ENCODE data around the gene IQGAP2. TPM values are rescaled to one million over a fixed set of nuclear protein-coding genes. Genes with fewer than 3 reads are reported as not detected.

Gene IQGAP2
- total RNA-seq, 1 donor from 2014 or later = 8.8 TPM

DNA sequence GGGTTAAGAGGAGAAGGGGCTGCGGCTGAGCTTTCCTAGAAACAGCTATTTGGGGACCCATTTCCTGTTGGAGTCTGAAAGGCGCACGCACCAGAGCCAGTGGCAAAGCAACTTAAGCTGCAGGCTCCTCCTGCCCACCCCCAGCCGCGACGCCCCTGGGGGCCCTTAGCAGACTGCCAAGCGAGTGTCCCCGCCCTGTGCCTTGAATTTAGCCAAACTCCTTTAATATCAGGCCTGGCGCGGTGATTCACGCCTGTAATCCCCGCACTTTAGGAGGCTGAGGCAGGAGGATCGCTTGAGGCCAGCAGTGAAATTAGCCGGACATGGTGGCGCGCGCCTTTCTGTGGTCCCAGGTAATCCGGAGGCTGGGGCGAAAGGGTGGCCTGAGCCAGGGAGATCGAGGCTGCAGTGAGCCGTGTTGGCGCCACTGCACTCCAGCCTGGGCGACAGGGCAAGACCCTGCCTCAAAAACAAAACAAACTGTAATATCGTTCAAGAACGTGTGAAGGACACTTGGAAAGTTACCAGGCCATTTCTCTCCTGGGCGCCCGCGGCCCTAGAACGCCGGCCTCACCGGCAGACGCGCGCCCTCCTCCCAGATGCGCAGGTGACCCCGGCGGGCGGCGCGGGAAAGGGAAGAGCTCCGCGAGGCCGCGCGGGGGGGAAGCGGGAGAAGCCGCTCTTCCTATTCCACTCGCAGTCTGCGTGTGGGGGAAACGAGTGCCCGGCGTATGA is 311.8 kb downstream of the IQGAP2 start:
- POLR2A ChIA-PET = no interaction called here
- intact Hi-C loops (cut with micrococcal nuclease) = loop anchor here (5.0 kb wide), 1 partner anchor 313 kb away; the partner anchor contains the start of gene IQGAP2
- H3K27ac Mint-ChIP-seq = no peak overlapping the region
- peak overlapping the region; percentile 80 for H3K4me3 Mint-ChIP-seq
- H3K36me3 Mint-ChIP-seq (ENCODE audit: low read depth) = no peaks in the 10 kb centered on the region
- DNase-seq (no peak), ATAC-seq (ENCODE audit: low read depth) (no peak)
- peaks cover 43% of the 10 kb centered on the region for H3K27me3 Mint-ChIP-seq
- TF ChIP-seq, protein P1, sequence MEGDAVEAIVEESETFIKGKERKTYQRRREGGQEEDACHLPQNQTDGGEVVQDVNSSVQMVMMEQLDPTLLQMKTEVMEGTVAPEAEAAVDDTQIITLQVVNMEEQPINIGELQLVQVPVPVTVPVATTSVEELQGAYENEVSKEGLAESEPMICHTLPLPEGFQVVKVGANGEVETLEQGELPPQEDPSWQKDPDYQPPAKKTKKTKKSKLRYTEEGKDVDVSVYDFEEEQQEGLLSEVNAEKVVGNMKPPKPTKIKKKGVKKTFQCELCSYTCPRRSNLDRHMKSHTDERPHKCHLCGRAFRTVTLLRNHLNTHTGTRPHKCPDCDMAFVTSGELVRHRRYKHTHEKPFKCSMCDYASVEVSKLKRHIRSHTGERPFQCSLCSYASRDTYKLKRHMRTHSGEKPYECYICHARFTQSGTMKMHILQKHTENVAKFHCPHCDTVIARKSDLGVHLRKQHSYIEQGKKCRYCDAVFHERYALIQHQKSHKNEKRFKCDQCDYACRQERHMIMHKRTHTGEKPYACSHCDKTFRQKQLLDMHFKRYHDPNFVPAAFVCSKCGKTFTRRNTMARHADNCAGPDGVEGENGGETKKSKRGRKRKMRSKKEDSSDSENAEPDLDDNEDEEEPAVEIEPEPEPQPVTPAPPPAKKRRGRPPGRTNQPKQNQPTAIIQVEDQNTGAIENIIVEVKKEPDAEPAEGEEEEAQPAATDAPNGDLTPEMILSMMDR (IDR thresholded peaks at IDR 0.05) = no peak
- H3K4me1 Mint-ChIP-seq = peaks cover 25% of the 10 kb centered on the region
- H3K9me3 Mint-ChIP-seq = no peaks in the 10 kb centered on the region
- CTCF ChIA-PET = interaction anchor here (1.3 kb wide), 1 partner anchor 60 kb away, joined by 5 read pairs; no protein-coding TSS in a partner anchor

DNA sequence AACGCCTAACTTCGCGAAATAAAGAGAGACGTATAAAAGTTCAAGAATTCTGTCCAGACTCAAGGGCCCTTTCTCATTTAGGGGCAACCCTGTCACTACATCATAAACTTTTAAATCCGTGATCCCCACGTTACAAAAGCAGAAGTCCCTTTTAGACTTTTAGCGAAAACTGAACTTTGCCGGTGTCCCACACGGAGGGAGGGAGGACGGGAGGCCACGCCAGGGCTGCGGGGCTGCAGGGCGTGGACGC is 312.3 kb downstream of the IQGAP2 start:
- no peaks in the 10 kb centered on the region for H3K9me3 Mint-ChIP-seq
- intact Hi-C loops (cut with micrococcal nuclease) = loop anchor here (5.0 kb wide), 1 partner anchor 313 kb away; the partner anchor contains the start of gene IQGAP2
- H3K4me1 Mint-ChIP-seq = peaks cover 25% of the 10 kb centered on the region
- no peak for DNase-seq
- ATAC-seq (ENCODE audit: low read depth) = peak; percentile 29
- peak overlapping the region; percentile 80 for H3K4me3 Mint-ChIP-seq
- TF ChIP-seq, protein P1 (IDR thresholded peaks at IDR 0.05) = no peak
- peaks cover 43% of the 10 kb centered on the region for H3K27me3 Mint-ChIP-seq
- ChIA-PET CTCF (interaction anchor here (0.7 to 1.3 kb wide), 2 partner anchors 59 kb away, joined by 3 to 5 read pairs; no protein-coding TSS in a partner anchor), POLR2A (no interaction called here)
- H3K27ac Mint-ChIP-seq = no peak overlapping the region
- H3K36me3 Mint-ChIP-seq (ENCODE audit: low read depth) = no peaks in the 10 kb centered on the region

DNA sequence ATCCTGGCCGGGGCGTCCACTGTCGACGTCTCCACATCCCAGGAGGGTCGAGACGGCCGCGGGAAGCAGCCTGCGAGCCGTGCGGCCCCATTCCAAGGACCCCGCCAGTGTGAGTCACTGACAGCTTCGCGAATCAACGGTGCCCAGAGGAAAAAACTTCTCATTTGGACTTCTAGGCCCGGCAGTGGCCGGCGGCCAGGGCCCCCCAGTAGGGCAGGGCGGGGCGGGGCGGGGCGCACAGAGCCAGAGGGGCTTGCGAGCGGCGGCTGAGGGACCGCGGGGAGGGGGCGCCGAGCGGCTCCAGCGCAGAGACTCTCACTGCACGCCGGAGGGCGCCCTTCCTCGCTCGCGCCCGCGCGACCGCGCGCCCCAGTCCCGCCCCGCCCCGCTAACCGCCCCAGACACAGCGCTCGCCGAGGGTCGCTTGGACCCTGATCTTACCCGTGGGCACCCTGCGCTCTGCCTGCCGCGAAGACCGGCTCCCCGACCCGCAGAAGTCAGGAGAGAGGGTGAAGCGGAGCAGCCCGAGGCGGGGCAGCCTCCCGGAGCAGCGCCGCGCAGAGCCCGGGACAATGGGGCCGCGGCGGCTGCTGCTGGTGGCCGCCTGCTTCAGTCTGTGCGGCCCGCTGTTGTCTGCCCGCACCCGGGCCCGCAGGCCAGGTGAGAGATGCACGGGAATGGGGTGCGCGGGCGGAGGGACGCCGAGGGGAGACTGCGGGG is 312.8 kb downstream of the IQGAP2 start, which contains the start of gene F2R:
TSS of gene F2R (plus strand) at position 391 of the 720 bp plus-strand sequence. CDS start at position 573, 182 bp downstream.
- Mint-ChIP-seq H3K27me3 (peaks cover 42% of the 10 kb centered on the region), H3K27ac (no peak within 1 kb of the TSS), H3K9me3 (no peaks in the 10 kb centered on the region), H3K4me1 (peaks cover 25% of the 10 kb centered on the region), H3K4me3 (peak within 1 kb of the TSS; percentile 80), H3K36me3 (ENCODE audit: low read depth) (no peaks in the 10 kb centered on the region)
- ChIA-PET CTCF (interaction anchor here (0.7 kb wide), 1 partner anchor 59 kb away, joined by 3 read pairs; no protein-coding TSS in a partner anchor), POLR2A (no interaction called here)
- intact Hi-C loops (cut with micrococcal nuclease) = loop anchor here (1.0 to 5.0 kb wide), 3 partner anchors 23 to 314 kb away; partner anchors contain the start of gene IQGAP2
- TF ChIP-seq, protein P1 (IDR thresholded peaks at IDR 0.05) = no peak
- DNase-seq (peak; percentile 23), ATAC-seq (ENCODE audit: low read depth) (peak; percentile 77)

DNA sequence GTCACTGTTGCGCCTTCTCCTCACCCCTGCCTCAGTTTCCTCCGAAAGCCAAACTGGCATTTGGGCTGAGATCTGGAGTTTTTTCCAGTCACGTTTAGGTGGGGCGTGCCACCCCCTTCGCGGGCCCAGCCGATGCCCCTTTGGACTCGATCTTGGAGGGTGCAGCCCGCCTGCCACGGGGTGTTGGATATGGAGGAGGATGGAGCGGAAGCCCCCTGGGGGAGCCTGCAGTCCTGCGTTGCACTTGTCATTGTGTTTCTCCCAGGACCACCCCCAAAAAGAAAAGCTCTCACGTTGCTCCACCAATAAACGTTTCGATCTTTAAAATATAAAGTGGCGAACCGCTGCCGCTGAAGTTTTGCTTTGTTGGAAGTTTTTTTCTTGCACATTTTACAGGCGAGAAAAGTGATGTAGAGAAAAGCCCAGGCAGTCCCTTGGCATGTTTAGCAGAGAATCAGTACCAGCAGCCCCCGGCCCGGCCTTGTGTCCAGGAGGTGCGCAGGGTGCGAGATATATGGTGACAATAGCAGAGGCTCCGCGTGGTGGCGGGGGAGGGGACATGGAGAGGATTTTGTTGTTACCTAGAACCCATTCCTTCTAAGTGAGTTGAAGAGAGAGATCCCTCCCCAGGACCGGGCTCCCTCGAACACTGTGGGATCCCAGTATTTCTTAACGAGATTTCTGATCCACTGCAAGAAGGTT is 313.5 kb downstream of the IQGAP2 start:
- intact Hi-C loops (cut with micrococcal nuclease) = loop anchor here (1.0 to 5.0 kb wide), 3 partner anchors 22 to 314 kb away; partner anchors contain the start of gene IQGAP2
- TF ChIP-seq, protein P1 (IDR thresholded peaks at IDR 0.05) = no peak
- Mint-ChIP-seq H3K36me3 (ENCODE audit: low read depth) (no peaks in the 10 kb centered on the region), H3K27me3 (peaks cover 38% of the 10 kb centered on the region), H3K27ac (no peak overlapping the region), H3K4me3 (peak overlapping the region; percentile 80), H3K9me3 (no peaks in the 10 kb centered on the region), H3K4me1 (peaks cover 32% of the 10 kb centered on the region)
- DNase-seq = no peak
- CTCF ChIA-PET = no interaction called here
- no peak for ATAC-seq (ENCODE audit: low read depth)
- POLR2A ChIA-PET = no interaction called here

Data from activated B cell treated with CpG ODN at 0.5 μM for 24 hours (primary cell).